Gastroesophageal sphincter (tissue), 4 donors: Measurements from ENCODE around the gene HDLBP. TPM values are rescaled to one million over a fixed set of nuclear protein-coding genes. Genes with fewer than 3 reads are reported as not detected.
A peak's percentile ranks its signal among the peaks of the same experiment; 100 is the strongest.

ENCODE experiments used
- ATAC-seq: fragments of 150-250 bp; one replicate; pipeline ENCODE4 v1.9.1; 2016; ENCODE audit warnings: mild to moderate bottlenecking, moderate library complexity
- H3K27ac ChIP-seq, 4 donors: fragments of 200-600 bp; sonication (generic) in 3 of 4; 1 replicate in 3 of 4; 2 replicates in 1 of 4; pipeline ENCODE4 v1.5.1; 2016 to 2019
- H3K27me3 ChIP-seq: fragments of 200-600 bp; sonication (generic); one replicate; pipeline ENCODE4 v1.5.1; 2019
- H3K36me3 ChIP-seq, 2 donors: fragments of 200-600 bp; sonication (generic); one replicate each; pipeline ENCODE4 v1.5.1; 2019; ENCODE audit warnings: control low read depth in 1 of 2
- H3K4me1 ChIP-seq, 3 donors: fragments of 200-600 bp; sonication (generic); 1 replicate in 2 of 3; 2 replicates in 1 of 3; pipeline ENCODE4 v1.5.1; 2016 to 2019; ENCODE audit warnings: control low read depth in 2 of 3
- H3K4me3 ChIP-seq, 2 donors: fragments of 200-600 bp; sonication (generic); one replicate each; pipeline ENCODE4 v1.5.1; 2019; ENCODE audit warnings: mild to moderate bottlenecking in 1 of 2, moderate library complexity in 1 of 2
- H3K9me3 ChIP-seq, 3 donors: fragments of 200-600 bp; sonication (generic); one replicate each; pipeline ENCODE4 v1.5.1; 2017 to 2019; ENCODE audit warnings: control low read depth in 2 of 3
- CTCF ChIP-seq, 4 experiments: fragments of 200-600 bp in 2 of 4; fragments of 450-650 bp in 2 of 4; sonication (generic) in 1 of 4; IDR thresholded peaks; one replicate each; pipeline ENCODE4 v1.5.1; 2017 to 2019; ENCODE audit warnings: antibody characterized with exemption in 4 of 4, mild to moderate bottlenecking in 2 of 4, moderate library complexity in 2 of 4
- EP300 ChIP-seq: sonication (generic); formaldehyde crosslinking; IDR thresholded peaks from one replicate; pipeline ENCODE4 v1.6.1; 2017; ENCODE audit warnings: antibody characterized with exemption, mild to moderate bottlenecking
- POLR2A ChIP-seq, 2 donors: fragments of 450-650 bp; IDR thresholded peaks; one replicate each; pipeline ENCODE4 v1.6.1; 2017; ENCODE audit warnings: antibody characterized with exemption in 2 of 2, mild to moderate bottlenecking in 2 of 2, moderate library complexity in 1 of 2
- POLR2AphosphoS5 ChIP-seq: sonication (generic); formaldehyde crosslinking; IDR thresholded peaks from one replicate; pipeline ENCODE4 v1.6.1; 2017; ENCODE audit warnings: antibody characterized with exemption
- WGBS, 2 donors: methylation state at CpG; one replicate each; pipeline ENCODE4 v1.1.5; 2018; ENCODE audit warnings: low coverage in 1 of 2; 5-methylcytosine and 5-hydroxymethylcytosine counted together
- total RNA-seq, 4 donors: library from RNA; depleted of rRNA; stranded (reverse); fragments of >200 nt; gene quantifications; one replicate each; pipeline ENCODE4 v1.1.0, GENCODE V29; 2016

The HDLBP gene
- total RNA-seq, 4 donors from 2014 or later: 279 to 367 (median 295) TPM

GRCh38 chr2:241225545-241225944 is 89.9 kb downstream of the HDLBP start:
- H3K36me3 ChIP-seq: peaks cover 0 to 58% of the 10 kb centered on the region in 2 donors
- H3K27ac ChIP-seq: no peak overlapping the region
- no peaks in the 10 kb centered on the region for H3K9me3 ChIP-seq
- no peaks in the 10 kb centered on the region for H3K27me3 ChIP-seq
- H3K4me3 ChIP-seq: no peak overlapping the region
- TF ChIP-seq POLR2A (IDR thresholded peaks at IDR 0.05) (no peak), EP300 (no peak), POLR2AphosphoS5 (no peak), CTCF (IDR thresholded peaks at IDR 0.05) (no peak)
- WGBS, 2 donors: 89 to 91% methylated on average over 6 to 7 of the region's 16 CpGs
- H3K4me1 ChIP-seq: peaks cover 0 to 17% (median 8%) of the 10 kb centered on the region in 3 donors
- no peak for ATAC-seq

GRCh38 chr2:241224851-241225438 is 90.5 kb downstream of the HDLBP start:
- peaks cover 0 to 52% of the 10 kb centered on the region in 2 donors for H3K36me3 ChIP-seq

GRCh38 chr2:241224018-241224850 is 91.2 kb downstream of the HDLBP start:
- Histone ChIP-seq H3K4me1 (peaks cover 0 to 20% (median 8%) of the 10 kb centered on the region in 3 donors), H3K9me3 (no peaks in the 10 kb centered on the region), H3K27me3 (no peaks in the 10 kb centered on the region), H3K4me3 (no peak overlapping the region), H3K27ac (peak overlapping the region in 1 of 4 donors; percentile 28), H3K36me3 (peaks cover 0 to 44% of the 10 kb centered on the region in 2 donors)
- whole genome bisulfite sequencing, 2 donors: 45 to 53% methylated on average over 5 to 20 of the region's 26 CpGs
- TF ChIP-seq POLR2AphosphoS5 (no peak), EP300 (no peak), POLR2A (IDR thresholded peaks at IDR 0.05) (no peak), CTCF (IDR thresholded peaks at IDR 0.05) (no peak)
- peak; percentile 34 for ATAC-seq

More at GRCh38 chr2:241224851-241225438, 90.5 kb downstream of the HDLBP start:
- TF ChIP-seq POLR2A (IDR thresholded peaks at IDR 0.05): no peak
- no peak for TF ChIP-seq POLR2AphosphoS5
- no peak for TF ChIP-seq CTCF (IDR thresholded peaks at IDR 0.05)
- TF ChIP-seq EP300: no peak
- peaks cover 0 to 17% (median 8%) of the 10 kb centered on the region in 3 donors for H3K4me1 ChIP-seq
- no peak overlapping the region for H3K4me3 ChIP-seq
- H3K27ac ChIP-seq: no peak overlapping the region
- ATAC-seq: no peak
- WGBS, 2 donors: 68 to 86% methylated on average over 7 to 8 of the region's 8 CpGs
- H3K27me3 ChIP-seq: no peaks in the 10 kb centered on the region
- no peaks in the 10 kb centered on the region for H3K9me3 ChIP-seq

- Histone ChIP-seq H3K27me3 (no peaks in the 10 kb centered on the region), H3K4me1 (peaks cover 0 to 28% (median 15%) of the 10 kb centered on the region in 3 donors), H3K4me3 (no peak overlapping the region), H3K9me3 (no peaks in the 10 kb centered on the region), H3K36me3 (peaks cover 0 to 36% of the 10 kb centered on the region in 2 donors), H3K27ac (peak overlapping the region in 1 of 4 donors; percentile 28)
- WGBS, 2 donors: 51 to 52% methylated on average over 11 to 14 of the region's 23 CpGs
- peak; percentile 8 for ATAC-seq
- TF ChIP-seq EP300 (no peak), CTCF (IDR thresholded peaks at IDR 0.05) (no peak)
These were observed 92.1 kb downstream of the HDLBP start for GRCh38 chr2:241223211-241224017.
